Upper lobe of left lung (tissue), 6 donors: ENCODE data around the gene GAD1. TPM values are rescaled to one million over a fixed set of nuclear protein-coding genes. Genes with fewer than 3 reads are reported as not detected.

Experiments
- ATAC-seq, 2 donors: fragments of 200-7000 bp; cut with Tn5 transposase; one replicate each; pipeline ENCODE4 v1.9.1; 2022; ENCODE audit warnings: mild to moderate bottlenecking in 2 of 2, moderate library complexity in 2 of 2; ENCODE audit not compliant: low FRiP score in 2 of 2
- DNase-seq, 2 donors: peaks; one replicate each; pipeline ENCODE4 v3.0.0-alpha.2; 2019 to 2020
- H3K27ac ChIP-seq, 4 donors: fragments of 200-600 bp; sonication (generic); one replicate each; pipeline ENCODE4 v1.5.1; 2016 to 2019
- H3K27me3 ChIP-seq, 4 donors: fragments of 200-600 bp; sonication (generic); one replicate each; pipeline ENCODE4 v1.5.1; 2017 to 2019
- H3K36me3 ChIP-seq, 4 donors: fragments of 200-600 bp; sonication (generic); one replicate each; pipeline ENCODE4 v1.5.1; 2016 to 2019
- H3K4me1 ChIP-seq, 4 donors: fragments of 200-600 bp; sonication (generic); one replicate each; pipeline ENCODE4 v1.5.1; 2018 to 2019
- H3K4me3 ChIP-seq, 4 donors: fragments of 200-600 bp; sonication (generic); one replicate each; pipeline ENCODE4 v1.5.1; 2017 to 2019; ENCODE audit warnings: mild to moderate bottlenecking in 2 of 4, moderate library complexity in 1 of 4
- H3K9me3 ChIP-seq, 4 donors: fragments of 200-600 bp; sonication (generic); one replicate each; pipeline ENCODE4 v1.5.1; 2018 to 2019
- EP300 ChIP-seq, 4 donors: sonication (generic); formaldehyde crosslinking; IDR thresholded peaks; one replicate each; pipeline ENCODE4 v1.5.1; 2017; ENCODE audit warnings: antibody characterized with exemption in 4 of 4, control low read depth in 2 of 4
- POLR2A ChIP-seq, 4 donors: fragments of 450-650 bp; IDR thresholded peaks; one replicate each; pipeline ENCODE4 v1.5.1; 2016 to 2017; ENCODE audit warnings: antibody characterized with exemption in 4 of 4, mild to moderate bottlenecking in 2 of 4
- POLR2AphosphoS5 ChIP-seq, 2 donors: sonication (generic); formaldehyde crosslinking; IDR thresholded peaks; one replicate each; pipeline ENCODE4 v1.5.1; 2017; ENCODE audit warnings: antibody characterized with exemption in 2 of 2
- WGBS, 2 donors: methylation state at CpG; one replicate each; pipeline ENCODE4 v1.1.5; 2017 to 2018; 5-methylcytosine and 5-hydroxymethylcytosine counted together
- total RNA-seq, 6 donors: library from RNA; depleted of rRNA in 4 of 6; stranded (reverse); fragments of >200 nt in 4 of 6; gene quantifications; one replicate each; pipeline versions ENCODE4 v1.1.0 to v1.2.1, GENCODE V29; 2016 to 2021
- TF ChIP-seq, protein P1 (sequence below), 6 experiments: fragments of 450-650 bp in 4 of 6; fragments of 200-600 bp in 2 of 6; sonication (generic) in 2 of 6; IDR thresholded peaks; one replicate each; pipeline ENCODE4 v1.5.1; 2016 to 2019; ENCODE audit warnings: antibody characterized with exemption in 6 of 6
- donor health status: DM: no; HTN: no; CAD: no; lungs with moderate emphysema.
- donor health status: DM: no; HTN: yes; CAD: no; lungs with severe emphysema.

GAD1 gene
- total RNA-seq, result under 1 TPM in 2 of 6 donors, not detected in 4; 0.29 to 0.79 TPM

DNA sequence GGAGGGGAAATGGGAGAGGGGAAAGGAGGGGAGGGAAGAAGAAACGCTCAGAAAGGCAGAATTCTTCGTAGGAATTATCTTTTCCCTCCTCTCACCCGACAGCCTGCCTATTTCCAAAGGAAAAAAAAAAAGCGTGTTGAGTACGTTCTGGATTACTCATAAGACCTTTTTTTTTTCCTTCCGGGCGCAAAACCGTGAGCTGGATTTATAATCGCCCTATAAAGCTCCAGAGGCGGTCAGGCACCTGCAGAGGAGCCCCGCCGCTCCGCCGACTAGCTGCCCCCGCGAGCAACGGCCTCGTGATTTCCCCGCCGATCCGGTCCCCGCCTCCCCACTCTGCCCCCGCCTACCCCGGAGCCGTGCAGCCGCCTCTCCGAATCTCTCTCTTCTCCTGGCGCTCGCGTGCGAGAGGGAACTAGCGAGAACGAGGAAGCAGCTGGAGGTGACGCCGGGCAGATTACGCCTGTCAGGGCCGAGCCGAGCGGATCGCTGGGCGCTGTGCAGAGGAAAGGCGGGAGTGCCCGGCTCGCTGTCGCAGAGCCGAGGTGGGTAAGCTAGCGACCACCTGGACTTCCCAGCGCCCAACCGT lies at the start of gene GAD1:
GAD1 (plus strand) TSS at position 384 of the 589 bp plus-strand sequence. CDS start 1,705 bp downstream, outside the sequence.
- Histone ChIP-seq H3K27me3 (peaks cover 4 to 81% (median 63%) of the 10 kb centered on the region in 4 donors), H3K4me1 (peaks cover 54 to 75% (median 62%) of the 10 kb centered on the region in 4 donors), H3K9me3 (no peaks in the 10 kb centered on the region), H3K27ac (no peak within 1 kb of the TSS), H3K36me3 (no peaks in the 10 kb centered on the region), H3K4me3 (peak within 1 kb of the TSS; percentile 23 to 49 (median 38))
- DNase-seq (peak; percentile 59 to 87), ATAC-seq (peak; percentile 61 to 64)
- TF ChIP-seq, protein P1, sequence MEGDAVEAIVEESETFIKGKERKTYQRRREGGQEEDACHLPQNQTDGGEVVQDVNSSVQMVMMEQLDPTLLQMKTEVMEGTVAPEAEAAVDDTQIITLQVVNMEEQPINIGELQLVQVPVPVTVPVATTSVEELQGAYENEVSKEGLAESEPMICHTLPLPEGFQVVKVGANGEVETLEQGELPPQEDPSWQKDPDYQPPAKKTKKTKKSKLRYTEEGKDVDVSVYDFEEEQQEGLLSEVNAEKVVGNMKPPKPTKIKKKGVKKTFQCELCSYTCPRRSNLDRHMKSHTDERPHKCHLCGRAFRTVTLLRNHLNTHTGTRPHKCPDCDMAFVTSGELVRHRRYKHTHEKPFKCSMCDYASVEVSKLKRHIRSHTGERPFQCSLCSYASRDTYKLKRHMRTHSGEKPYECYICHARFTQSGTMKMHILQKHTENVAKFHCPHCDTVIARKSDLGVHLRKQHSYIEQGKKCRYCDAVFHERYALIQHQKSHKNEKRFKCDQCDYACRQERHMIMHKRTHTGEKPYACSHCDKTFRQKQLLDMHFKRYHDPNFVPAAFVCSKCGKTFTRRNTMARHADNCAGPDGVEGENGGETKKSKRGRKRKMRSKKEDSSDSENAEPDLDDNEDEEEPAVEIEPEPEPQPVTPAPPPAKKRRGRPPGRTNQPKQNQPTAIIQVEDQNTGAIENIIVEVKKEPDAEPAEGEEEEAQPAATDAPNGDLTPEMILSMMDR (IDR thresholded peaks at IDR 0.05), result no peak
- TF ChIP-seq POLR2A (IDR thresholded peaks at IDR 0.05), result no peak
- TF ChIP-seq EP300 (IDR thresholded peaks at IDR 0.05), result no peak
- no peak for TF ChIP-seq POLR2AphosphoS5 (IDR thresholded peaks at IDR 0.05)
- 1% methylated on average over 14 to 49 of the region's 49 CpGs for WGBS, 2 donors

GRCh38 chr2:170770008-170770605 lies 46.6 kb upstream of the GAD1 start, which contains the start of gene ERICH2:
TSS of gene ERICH2 (plus strand) at chr2:170770378. CDS start at chr2:170770682, 304 bp downstream.
- H3K27me3 ChIP-seq, result no peaks in the 10 kb centered on the region
- no peaks in the 10 kb centered on the region for H3K9me3 ChIP-seq
- 4 to 7% methylated on average over 6 to 13 of the region's 13 CpGs for WGBS, 2 donors
- peak; percentile 39 to 82 for DNase-seq
- H3K27ac ChIP-seq, result peak within 1 kb of the TSS; percentile 71 to 93 (median 84)
- H3K4me1 ChIP-seq, result peaks cover 8 to 25% (median 19%) of the 10 kb centered on the region in 4 donors
- H3K4me3 ChIP-seq, result peak within 1 kb of the TSS; percentile 34 to 76 (median 73)
- no peaks in the 10 kb centered on the region for H3K36me3 ChIP-seq
- ATAC-seq, result peak; percentile 77 to 88
- TF ChIP-seq, protein P1 (IDR thresholded peaks at IDR 0.05), result no peak
- TF ChIP-seq POLR2A (IDR thresholded peaks at IDR 0.05) (peak in 3 of 4 donors; percentile 32 to 63 (median 41)), POLR2AphosphoS5 (IDR thresholded peaks at IDR 0.05) (peak in 1 of 2 donors; percentile 1), EP300 (IDR thresholded peaks at IDR 0.05) (no peak)

DNA sequence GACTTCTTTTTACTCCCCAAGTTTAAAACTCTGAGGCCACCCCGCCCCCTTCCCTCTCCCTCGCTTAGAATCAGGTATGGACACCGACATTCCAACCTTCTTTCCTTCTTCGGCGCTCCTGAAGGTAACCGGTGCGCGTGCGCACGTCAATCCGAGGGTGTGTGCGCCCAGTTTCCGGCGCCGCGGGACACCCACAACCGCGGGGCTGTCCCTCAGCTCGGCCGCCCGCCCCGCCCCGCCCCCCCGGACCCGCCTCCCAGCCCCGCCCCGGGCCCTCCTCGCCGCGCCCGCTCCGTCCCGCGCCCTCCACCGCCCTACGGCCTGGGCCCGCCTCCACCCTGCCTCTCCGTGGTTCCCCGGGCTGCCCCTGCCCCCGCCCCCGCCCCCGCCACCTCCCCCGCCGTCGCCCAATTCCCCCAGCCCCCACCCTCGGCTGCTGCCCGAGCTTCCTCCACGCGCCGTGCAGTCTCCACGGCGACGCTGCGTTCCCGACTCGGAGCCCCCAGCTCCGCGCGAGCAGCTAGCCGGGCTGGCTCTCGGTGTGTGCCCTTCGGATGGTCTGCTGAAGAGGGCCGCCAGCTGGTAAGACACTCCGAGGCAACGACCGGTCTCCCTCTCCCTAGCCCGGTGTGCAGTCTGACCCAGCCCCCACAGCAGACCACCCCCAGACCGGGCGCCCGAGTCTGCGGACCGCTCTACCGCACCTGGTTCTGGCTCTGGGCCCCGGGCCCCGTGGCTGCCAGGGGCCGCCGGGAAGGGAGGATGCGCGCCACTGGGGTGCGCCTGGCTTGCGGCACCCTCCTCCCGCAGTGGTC lies 45.9 kb upstream of the GAD1 start:
- ATAC-seq, result peak; percentile 93 to 97
- Histone ChIP-seq H3K4me3 (peak overlapping the region; percentile 34 to 76 (median 73)), H3K27me3 (no peaks in the 10 kb centered on the region), H3K4me1 (peaks cover 8 to 22% (median 18%) of the 10 kb centered on the region in 4 donors), H3K27ac (peak overlapping the region; percentile 71 to 93 (median 84)), H3K9me3 (no peaks in the 10 kb centered on the region), H3K36me3 (no peaks in the 10 kb centered on the region)
- peak; percentile 87 to 95 for DNase-seq
- 0% methylated on average over 20 to 23 of the region's 82 CpGs for WGBS, 2 donors
- TF ChIP-seq, protein P1 (IDR thresholded peaks at IDR 0.05), result peak in 1 of 6 experiments; percentile 7
- peak; percentile 25 to 36 for TF ChIP-seq POLR2AphosphoS5 (IDR thresholded peaks at IDR 0.05)
- TF ChIP-seq POLR2A (IDR thresholded peaks at IDR 0.05), result peak in 1 of 4 donors; percentile 63
- TF ChIP-seq EP300 (IDR thresholded peaks at IDR 0.05), result no peak

GRCh38 chr2:170771421-170771937 lies 45.2 kb upstream of the GAD1 start:
- Histone ChIP-seq H3K9me3 (no peaks in the 10 kb centered on the region), H3K27ac (peak overlapping the region; percentile 71 to 93 (median 84)), H3K27me3 (no peaks in the 10 kb centered on the region), H3K4me1 (peaks cover 8 to 18% (median 16%) of the 10 kb centered on the region in 4 donors), H3K36me3 (no peaks in the 10 kb centered on the region), H3K4me3 (peak overlapping the region; percentile 32 to 76 (median 73))
- ATAC-seq, result no peak
- no peak for DNase-seq
- TF ChIP-seq POLR2A (IDR thresholded peaks at IDR 0.05), result no peak
- TF ChIP-seq POLR2AphosphoS5 (IDR thresholded peaks at IDR 0.05), result no peak
- TF ChIP-seq, protein P1 (IDR thresholded peaks at IDR 0.05), result no peak
- no peak for TF ChIP-seq EP300 (IDR thresholded peaks at IDR 0.05)
- WGBS, 2 donors, result 8 to 11% methylated on average over 15 of the region's 15 CpGs
